Testis (tissue), 2 donors: Measurements from ENCODE around the gene CUL7.

Source experiments
- CTCF ChIP-seq, 3 experiments: fragments of 450-650 bp in 2 of 3; fragments of 200-600 bp in 1 of 3; sonication (generic) in 1 of 3; IDR thresholded peaks; one replicate each; pipeline ENCODE4 v1.5.1; 2016 to 2019; ENCODE audit warnings: antibody characterized with exemption in 3 of 3, mild to moderate bottlenecking in 2 of 3, moderate library complexity in 1 of 3
- POLR2A ChIP-seq: fragments of 450-650 bp; IDR thresholded peaks from one replicate; pipeline ENCODE4 v1.6.1; 2017; ENCODE audit warnings: antibody characterized with exemption, mild to moderate bottlenecking, moderate library complexity

GRCh38 chr6:43029120-43029519, 24.5 kb downstream of the CUL7 start:
- TF ChIP-seq CTCF (IDR thresholded peaks at IDR 0.05) (no peak), POLR2A (no peak)
